Kidney glomerular epithelial cell (primary cell): ENCODE data around the gene ETAA1.
A peak's percentile ranks its signal among the peaks of the same experiment; 100 is the strongest.

ENCODE experiments used
- DNase-seq: peaks from one replicate; lab custom pipeline; 2025; lab: John Stamatoyannopoulos, UW

Gene ETAA1

GRCh38 chr2:67397143-67397986 is at the start of gene ETAA1:
Gene ETAA1 (plus strand): TSS chr2:67397333. CDS start chr2:67397449, 116 bp downstream.
- peak; percentile 77 for DNase-seq

- no peak for DNase-seq
Measured at GRCh38 chr2:67366832-67367412, 30.2 kb upstream of the ETAA1 start.

GRCh38 chr2:67374481-67374880 is 22.7 kb upstream of the ETAA1 start:
- no peak for DNase-seq

- DNase-seq, result no peak
Measured at GRCh38 chr2:67374949-67375348, 22.2 kb upstream of the ETAA1 start.

GRCh38 chr2:67378555-67378954 is 18.6 kb upstream of the ETAA1 start:
- DNase-seq, result no peak

- no peak for DNase-seq
Measured at GRCh38 chr2:67379048-67379447, 18.1 kb upstream of the ETAA1 start.

- no peak for DNase-seq
Measured at GRCh38 chr2:67384123-67384822, 12.9 kb upstream of the ETAA1 start.

GRCh38 chr2:67388680-67389079 is 8.5 kb upstream of the ETAA1 start:
- DNase-seq, result no peak

GRCh38 chr2:67389286-67389685 is 7.8 kb upstream of the ETAA1 start:
- peak; percentile 28 for DNase-seq

- no peak for DNase-seq
Measured at GRCh38 chr2:67389788-67390187, 7.3 kb upstream of the ETAA1 start.

- DNase-seq, result no peak
Measured at GRCh38 chr2:67393237-67393636, 3.9 kb upstream of the ETAA1 start.

GRCh38 chr2:67394734-67395133 is 2.4 kb upstream of the ETAA1 start:
- peak; percentile 42 for DNase-seq

GRCh38 chr2:67399144-67399543 is 2.0 kb downstream of the ETAA1 start:
- DNase-seq, result peak; percentile 14

GRCh38 chr2:67399831-67400489 is 2.8 kb downstream of the ETAA1 start:
- DNase-seq, result peak; percentile 34

- DNase-seq, result peak; percentile 68
Measured at GRCh38 chr2:67400560-67401485, 3.7 kb downstream of the ETAA1 start.

- DNase-seq, result no peak
Measured at GRCh38 chr2:67408346-67408745, 11.2 kb downstream of the ETAA1 start.

- DNase-seq, result no peak
Measured at GRCh38 chr2:67412424-67412823, 15.3 kb downstream of the ETAA1 start.

- no peak for DNase-seq
Measured at GRCh38 chr2:67414867-67415266, 17.7 kb downstream of the ETAA1 start.

GRCh38 chr2:67416136-67416535 is 19.0 kb downstream of the ETAA1 start:
- no peak for DNase-seq

GRCh38 chr2:67423489-67423888 is 26.4 kb downstream of the ETAA1 start:
- DNase-seq, result no peak

GRCh38 chr2:67436221-67436620 is 39.1 kb downstream of the ETAA1 start:
- DNase-seq, result no peak
